ENCODE results near the gene ADI1.
"Not testable (repeated sequence)": the region's sequence is repeated elsewhere in the genome, so short reads cannot be mapped to it uniquely, and the experiment has no call there.

Gene ADI1

DNA sequence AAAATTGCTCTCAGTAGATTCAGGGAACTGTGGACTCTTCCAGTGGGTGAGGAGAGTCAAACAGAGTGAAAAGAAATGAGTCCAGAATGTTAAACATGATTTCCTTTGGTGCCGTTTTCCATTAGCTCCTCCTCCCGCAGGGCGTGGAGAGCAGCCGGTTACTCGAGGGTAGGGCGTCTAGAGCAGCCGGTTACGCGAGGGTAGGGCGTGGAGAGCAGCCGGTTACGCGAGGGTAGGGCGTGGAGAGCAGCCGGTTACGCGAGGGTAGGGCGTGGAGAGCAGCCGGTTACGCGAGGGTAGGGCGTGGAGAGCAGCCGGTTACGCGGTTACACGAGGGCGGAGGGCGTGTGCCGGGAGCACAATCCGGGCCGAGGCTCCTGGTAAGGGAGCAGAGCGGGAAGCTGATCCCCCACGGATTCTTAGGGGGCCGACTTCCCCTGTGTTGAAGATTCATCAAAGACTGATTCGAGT lies 70.9 kb downstream of the ADI1 start:
- DNase-seq (ENCODE audit: low read depth in 2 of 2) = not testable (repeated sequence)

DNA sequence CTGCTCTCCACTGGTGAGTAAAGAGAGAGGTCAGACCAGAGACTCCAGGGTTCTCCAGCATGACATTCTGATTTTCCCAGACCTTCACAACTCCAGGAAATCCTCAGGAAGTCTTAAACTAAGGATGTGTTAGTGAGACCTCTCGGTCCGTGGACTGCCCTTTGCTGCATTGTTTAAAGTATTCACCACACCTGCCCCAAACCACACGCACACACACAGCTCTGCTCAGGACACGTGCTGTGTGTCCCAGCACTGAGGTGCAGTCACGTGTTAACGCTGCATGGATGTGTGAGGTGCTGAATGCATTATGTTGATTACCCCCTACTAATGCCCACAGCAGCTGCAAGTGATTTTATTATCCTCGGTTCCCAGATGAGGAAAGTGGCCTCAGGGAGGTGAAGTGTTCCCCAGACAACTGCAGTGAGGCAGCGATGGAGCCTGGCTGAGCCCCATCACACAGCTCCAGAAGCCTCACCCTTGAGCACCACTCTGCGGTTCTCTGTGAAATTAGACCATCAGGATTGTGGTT lies 71.5 kb downstream of the ADI1 start:
- no peak for DNase-seq (ENCODE audit: low read depth in 2 of 2)

All from stimulated activated CD4-positive, alpha-beta T cell treated with anti-CD3 and anti-CD28 coated beads, Interleukin-1b, Interleukin-23, amount 100 ng/mL, for 1 hour (primary cell).